Tibial nerve (tissue), 4 donors: Measurements from ENCODE around the gene KRTAP3-3. TPM values are rescaled to one million over a fixed set of nuclear protein-coding genes. Genes with fewer than 3 reads are reported as not detected.

Experiments
- DNase-seq, 2 donors: peaks; one replicate each; pipeline ENCODE4 v3.0.0-alpha.2; 2019; ENCODE audit warnings: low spot score in 2 of 2
- H3K27ac ChIP-seq, 4 donors: fragments of 200-600 bp; sonication (generic) in 3 of 4; one replicate each; pipeline ENCODE4 v1.5.1; 2017 to 2019; ENCODE audit warnings: mild to moderate bottlenecking in 1 of 4
- H3K27me3 ChIP-seq, 2 donors: fragments of 200-600 bp; sonication (generic) in 1 of 2; one replicate each; pipeline versions ENCODE4 v1.5.1 to v1.6.0; 2017 to 2019
- H3K36me3 ChIP-seq, 3 donors: fragments of 200-600 bp; sonication (generic); one replicate each; pipeline ENCODE4 v1.5.1; 2018 to 2019
- H3K4me1 ChIP-seq, 4 donors: fragments of 200-600 bp; sonication (generic) in 3 of 4; one replicate each; pipeline ENCODE4 v1.5.1; 2017 to 2019
- H3K4me3 ChIP-seq, 4 donors: fragments of 200-600 bp; sonication (generic) in 3 of 4; one replicate each; pipeline ENCODE4 v1.5.1; 2017 to 2019; ENCODE audit warnings: mild to moderate bottlenecking in 1 of 4, moderate library complexity in 1 of 4
- H3K9me3 ChIP-seq, 4 donors: fragments of 200-600 bp; sonication (generic) in 3 of 4; one replicate each; pipeline ENCODE4 v1.5.1; 2017 to 2019
- EP300 ChIP-seq, 2 donors: sonication (generic); formaldehyde crosslinking; IDR thresholded peaks; one replicate each; pipeline ENCODE4 v1.6.1; 2017; ENCODE audit warnings: antibody characterized with exemption in 2 of 2, mild to moderate bottlenecking in 1 of 2
- POLR2A ChIP-seq, 2 donors: fragments of 450-650 bp; IDR thresholded peaks; one replicate each; pipeline ENCODE4 v1.6.1; 2017; ENCODE audit warnings: antibody characterized with exemption in 2 of 2, mild to moderate bottlenecking in 2 of 2, moderate library complexity in 2 of 2
- WGBS, 2 donors: methylation state at CpG; one replicate each; pipeline ENCODE4 v1.1.5; 2018; 5-methylcytosine and 5-hydroxymethylcytosine counted together
- total RNA-seq, 4 donors: library from RNA; depleted of rRNA; stranded (reverse); fragments of >200 nt; gene quantifications; one replicate each; pipeline ENCODE4 v1.1.0, GENCODE V29; 2016
- TF ChIP-seq, protein P1 (sequence below), 5 experiments: fragments of 200-600 bp in 3 of 5; fragments of 450-650 bp in 2 of 5; sonication (generic) in 3 of 5; IDR thresholded peaks; one replicate each; pipeline ENCODE4 v1.5.1; 2016 to 2019; ENCODE audit warnings: antibody characterized with exemption in 5 of 5, mild to moderate bottlenecking in 3 of 5, moderate library complexity in 2 of 5

The KRTAP3-3 gene
- total RNA-seq, 4 donors from 2014 or later: not detected

DNA sequence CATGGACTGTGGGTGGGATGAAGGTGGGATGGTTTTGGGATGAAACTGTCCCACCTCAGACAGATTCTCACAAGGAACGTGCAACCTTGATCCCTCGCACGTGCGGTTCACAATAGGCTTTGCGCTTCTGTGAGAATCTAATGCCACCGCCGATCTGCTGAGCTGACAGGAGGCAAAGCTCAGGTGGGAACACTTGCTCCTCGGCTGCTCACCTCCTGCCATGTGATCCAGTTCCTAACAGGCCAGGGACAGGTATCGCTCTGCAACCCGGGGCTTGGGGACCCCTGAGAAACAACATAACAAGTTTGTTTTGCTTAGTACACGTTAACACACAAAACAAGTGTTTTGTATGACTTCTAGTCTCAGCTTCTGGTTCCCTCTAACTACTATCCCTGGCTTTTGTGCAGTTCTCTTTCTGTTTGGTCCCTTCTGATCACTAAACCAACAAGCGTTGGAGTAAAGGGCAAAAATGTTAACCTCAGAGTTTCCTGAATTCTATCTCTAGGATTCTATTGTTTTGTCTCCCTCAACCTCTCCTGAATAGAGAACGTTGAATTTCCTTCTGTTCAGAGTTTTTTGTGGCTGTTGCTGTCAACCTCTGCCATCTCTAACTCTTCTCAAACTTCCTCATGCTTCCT, 22.7 kb upstream of the KRTAP3-3 start:
- Histone ChIP-seq H3K36me3 (no peaks in the 10 kb centered on the region), H3K9me3 (no peaks in the 10 kb centered on the region), H3K4me1 (no peaks in the 10 kb centered on the region), H3K4me3 (no peak overlapping the region), H3K27me3 (no peaks in the 10 kb centered on the region), H3K27ac (no peak overlapping the region)
- WGBS, 2 donors: 69 to 72% methylated on average over 13 of the region's 13 CpGs
- TF ChIP-seq EP300 (IDR thresholded peaks at IDR 0.05): no peak
- no peak for TF ChIP-seq POLR2A (IDR thresholded peaks at IDR 0.05)
- TF ChIP-seq, protein P1, sequence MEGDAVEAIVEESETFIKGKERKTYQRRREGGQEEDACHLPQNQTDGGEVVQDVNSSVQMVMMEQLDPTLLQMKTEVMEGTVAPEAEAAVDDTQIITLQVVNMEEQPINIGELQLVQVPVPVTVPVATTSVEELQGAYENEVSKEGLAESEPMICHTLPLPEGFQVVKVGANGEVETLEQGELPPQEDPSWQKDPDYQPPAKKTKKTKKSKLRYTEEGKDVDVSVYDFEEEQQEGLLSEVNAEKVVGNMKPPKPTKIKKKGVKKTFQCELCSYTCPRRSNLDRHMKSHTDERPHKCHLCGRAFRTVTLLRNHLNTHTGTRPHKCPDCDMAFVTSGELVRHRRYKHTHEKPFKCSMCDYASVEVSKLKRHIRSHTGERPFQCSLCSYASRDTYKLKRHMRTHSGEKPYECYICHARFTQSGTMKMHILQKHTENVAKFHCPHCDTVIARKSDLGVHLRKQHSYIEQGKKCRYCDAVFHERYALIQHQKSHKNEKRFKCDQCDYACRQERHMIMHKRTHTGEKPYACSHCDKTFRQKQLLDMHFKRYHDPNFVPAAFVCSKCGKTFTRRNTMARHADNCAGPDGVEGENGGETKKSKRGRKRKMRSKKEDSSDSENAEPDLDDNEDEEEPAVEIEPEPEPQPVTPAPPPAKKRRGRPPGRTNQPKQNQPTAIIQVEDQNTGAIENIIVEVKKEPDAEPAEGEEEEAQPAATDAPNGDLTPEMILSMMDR (IDR thresholded peaks at IDR 0.05): no peak
- DNase-seq: no peak

DNA sequence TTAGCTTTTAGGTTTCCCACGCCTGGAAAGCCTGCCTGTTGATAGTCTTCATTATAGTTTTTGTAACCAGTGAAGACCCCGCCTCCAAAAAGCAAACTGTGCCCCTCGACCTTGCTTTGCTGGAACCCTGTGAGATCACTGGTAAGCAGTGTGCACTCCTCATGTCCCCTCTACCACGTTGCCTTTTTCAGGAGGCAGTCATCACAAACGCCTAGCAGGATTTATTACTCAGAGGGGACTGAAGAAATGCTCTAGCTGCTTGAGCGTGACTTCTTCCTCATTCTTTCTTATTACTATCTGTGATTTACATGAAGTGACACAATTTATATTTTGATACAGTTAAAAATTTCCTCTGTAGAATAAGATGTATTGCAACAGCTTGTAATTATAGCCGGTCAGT, 21.5 kb upstream of the KRTAP3-3 start:
- Histone ChIP-seq H3K4me1 (no peaks in the 10 kb centered on the region), H3K36me3 (no peaks in the 10 kb centered on the region), H3K4me3 (no peak overlapping the region), H3K27me3 (no peaks in the 10 kb centered on the region), H3K27ac (no peak overlapping the region), H3K9me3 (no peaks in the 10 kb centered on the region)
- no peak for DNase-seq
- 70 to 77% methylated on average over 7 of the region's 7 CpGs for WGBS, 2 donors
- no peak for TF ChIP-seq EP300 (IDR thresholded peaks at IDR 0.05)
- TF ChIP-seq POLR2A (IDR thresholded peaks at IDR 0.05): no peak

DNA sequence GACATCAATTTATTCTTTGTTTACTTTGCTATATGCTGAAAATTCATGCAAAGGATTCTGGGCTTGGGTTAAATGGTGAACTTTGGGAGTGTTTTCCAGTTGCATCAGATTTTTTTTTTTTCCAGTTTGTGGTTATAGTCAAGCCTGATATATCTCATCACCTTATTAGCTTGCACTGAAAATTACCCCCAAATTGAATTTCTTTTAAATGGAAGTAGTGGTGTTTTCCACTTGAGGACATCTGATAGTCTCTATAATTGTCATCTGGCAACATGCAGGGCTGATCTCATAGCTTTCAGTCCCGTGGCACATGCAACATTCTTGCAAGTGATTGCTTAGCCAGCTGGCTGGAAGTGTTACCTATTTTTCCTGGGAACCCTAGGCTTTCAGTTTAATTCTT, 19.6 kb upstream of the KRTAP3-3 start:
- no peak overlapping the region for H3K4me3 ChIP-seq

DNA sequence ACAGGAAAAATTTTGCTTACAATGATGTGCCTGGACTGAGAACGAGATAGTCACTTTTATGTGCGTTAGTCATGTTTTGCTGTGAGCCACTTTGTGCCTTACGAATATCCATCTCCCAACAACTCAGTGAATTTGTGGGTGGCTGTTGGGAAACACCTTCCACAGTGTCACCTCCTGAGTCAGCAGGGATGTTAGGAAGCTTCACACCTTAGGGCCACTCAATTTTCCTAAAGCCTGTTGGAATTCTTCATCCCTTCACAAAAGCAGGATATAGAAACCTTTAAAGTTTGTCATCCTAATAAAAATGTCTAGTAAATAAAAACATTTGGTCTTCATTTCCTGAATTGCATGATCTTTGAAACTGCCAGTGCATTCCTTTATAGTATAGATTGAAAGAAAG, 19.2 kb upstream of the KRTAP3-3 start:
- Histone ChIP-seq H3K27me3 (no peaks in the 10 kb centered on the region), H3K9me3 (no peaks in the 10 kb centered on the region), H3K36me3 (no peaks in the 10 kb centered on the region), H3K4me3 (no peak overlapping the region), H3K27ac (no peak overlapping the region), H3K4me1 (no peaks in the 10 kb centered on the region)
- TF ChIP-seq EP300 (IDR thresholded peaks at IDR 0.05) (no peak), POLR2A (IDR thresholded peaks at IDR 0.05) (no peak)
- WGBS, 2 donors: 88 to 92% methylated on average over 3 of the region's 3 CpGs
- DNase-seq: no peak

More for the DNA sequence above, 19.6 kb upstream of the KRTAP3-3 start:
- Histone ChIP-seq H3K36me3 (no peaks in the 10 kb centered on the region), H3K27ac (no peak overlapping the region), H3K4me1 (no peaks in the 10 kb centered on the region), H3K27me3 (no peaks in the 10 kb centered on the region), H3K9me3 (no peaks in the 10 kb centered on the region)
- no peak for DNase-seq
- 14 to 24% methylated on average over 1 of the region's 1 CpG for WGBS, 2 donors
- TF ChIP-seq EP300 (IDR thresholded peaks at IDR 0.05) (no peak), POLR2A (IDR thresholded peaks at IDR 0.05) (no peak)
- TF ChIP-seq, protein P1 (IDR thresholded peaks at IDR 0.05): no peak

DNA sequence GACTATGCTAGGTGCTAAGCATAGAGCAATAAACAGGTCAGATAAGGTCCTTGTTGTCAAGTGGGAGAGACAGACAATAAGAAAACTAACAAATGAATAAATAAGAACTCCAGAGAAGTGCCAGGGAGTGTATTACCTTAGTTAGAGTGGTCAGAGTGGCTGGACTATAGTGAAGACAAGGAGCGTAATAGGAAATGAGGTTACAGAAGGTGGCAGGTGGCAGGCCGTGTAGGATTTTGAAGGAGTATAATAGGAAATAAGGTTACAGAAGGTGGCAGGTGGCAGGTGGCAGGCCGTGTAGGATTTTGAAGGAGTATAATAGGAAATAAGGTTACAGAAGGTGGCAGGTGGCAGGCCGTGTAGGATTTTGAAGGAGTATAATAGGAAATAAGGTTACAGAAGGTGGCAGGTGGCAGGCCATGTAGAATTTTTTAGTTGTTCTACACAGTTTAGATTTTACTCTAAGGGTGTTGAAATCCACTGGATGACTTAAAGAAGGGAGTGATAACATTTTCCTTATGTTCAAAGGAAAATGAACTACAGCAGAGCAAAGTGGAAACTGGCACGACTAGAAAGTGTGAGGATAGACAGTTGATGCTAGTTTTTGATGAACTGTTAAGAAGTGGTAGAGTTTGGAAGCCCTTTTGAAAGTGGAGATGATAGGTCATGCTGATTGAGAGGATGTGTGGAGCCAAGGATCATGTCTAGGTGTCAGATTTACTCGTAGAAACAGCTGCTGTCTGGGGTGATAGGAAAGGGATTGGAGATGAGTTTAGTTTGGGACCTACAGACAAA, 18.6 kb upstream of the KRTAP3-3 start:
- Histone ChIP-seq H3K9me3 (no peaks in the 10 kb centered on the region), H3K36me3 (no peaks in the 10 kb centered on the region), H3K4me1 (no peaks in the 10 kb centered on the region), H3K27me3 (no peaks in the 10 kb centered on the region), H3K27ac (no peak overlapping the region), H3K4me3 (no peak overlapping the region)
- TF ChIP-seq EP300 (IDR thresholded peaks at IDR 0.05): no peak
- TF ChIP-seq, protein P1 (IDR thresholded peaks at IDR 0.05): no peak
- no peak for TF ChIP-seq POLR2A (IDR thresholded peaks at IDR 0.05)
- no peak for DNase-seq
- 80 to 82% methylated on average over 6 of the region's 6 CpGs for WGBS, 2 donors

DNA sequence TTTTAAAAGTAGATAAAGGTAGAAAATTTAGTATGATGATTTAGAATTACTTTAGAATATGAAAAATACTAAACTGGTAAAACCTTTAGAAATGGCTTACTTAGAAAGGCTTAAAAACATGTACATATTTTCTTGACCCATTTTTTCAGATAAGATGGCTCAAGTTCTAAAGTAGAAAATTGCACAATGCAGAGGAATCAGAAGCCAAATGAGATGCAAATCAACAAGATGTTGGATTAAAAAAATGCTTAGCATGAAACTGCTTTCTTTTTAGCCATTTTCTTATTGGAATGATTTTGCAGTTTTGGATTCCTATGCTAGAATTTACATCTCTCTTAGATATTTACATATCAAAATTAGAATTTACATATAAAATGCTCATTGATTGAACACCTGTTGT, 16.5 kb upstream of the KRTAP3-3 start:
- Histone ChIP-seq H3K4me3 (no peak overlapping the region), H3K27ac (no peak overlapping the region), H3K4me1 (no peaks in the 10 kb centered on the region), H3K9me3 (no peaks in the 10 kb centered on the region), H3K36me3 (no peaks in the 10 kb centered on the region), H3K27me3 (no peaks in the 10 kb centered on the region)
- DNase-seq: no peak
- TF ChIP-seq, protein P1 (IDR thresholded peaks at IDR 0.05): no peak
